T-cell (primary cell): ENCODE results near the gene LMNA. TPM values are rescaled to one million over a fixed set of nuclear protein-coding genes. Genes with fewer than 3 reads are reported as not detected.
A peak's percentile ranks its signal among the peaks of the same experiment; 100 is the strongest.
"Not testable (repeated sequence)": the region's sequence is repeated elsewhere in the genome, so short reads cannot be mapped to it uniquely, and the experiment has no call there.

Experiments used
- ATAC-seq, 4 experiments: fragments of 200-7000 bp in 3 of 4; fragments of 150-1000 bp in 1 of 4; cut with Tn5 transposase; replicated peaks in 1 of 4; 1 replicate in 3 of 4; 2 replicates in 1 of 4; pipeline ENCODE4 v1.10.0; 2021; ENCODE audit warnings: moderate library complexity in 3 of 4, mild to moderate bottlenecking in 2 of 4, moderate number of reproducible peaks in 1 of 4
- CTCF ChIA-PET, 2 donors: fragments of 300-600 bp; sonication (Branson Sonifier 250); formaldehyde crosslinking; loops; one replicate each; lab custom pipeline; 2022; ENCODE audit warnings: antibody characterized with exemption in 2 of 2; lab: Charles Lee
- POLR2A ChIA-PET, 2 donors: fragments of 300-600 bp; sonication (Branson Sonifier 250); formaldehyde crosslinking; loops; one replicate each; lab custom pipeline; 2022; ENCODE audit warnings: antibody characterized with exemption in 2 of 2; lab: Charles Lee
- DNase-seq, 35 experiments: peaks; one replicate each; pipeline versions ENCODE4 v3.0.0 to v3.0.0-alpha.2; 2013 to 2023
- H3K27ac ChIP-seq: one replicate; pipeline ENCODE4 v1.5.1; 2013; ENCODE audit warnings: low read length
- H3K27me3 ChIP-seq, 2 experiments: replicated peaks in 1 of 2; 1 replicate in 1 of 2; 2 replicates in 1 of 2; pipeline versions ENCODE4 v1.6.1 to v1.7.0; 2013; ENCODE audit warnings: low read length in 1 of 2, mixed read lengths in 1 of 2; ENCODE audit not compliant: control insufficient read depth in 2 of 2, insufficient read depth in 2 of 2; ENCODE audit errors: extremely low read depth in 1 of 2
- H3K36me3 ChIP-seq, 2 donors: 1 replicate in 1 of 2; 2 replicates in 1 of 2; pipeline versions ENCODE4 v1.6.1 to v1.7.0; 2013; ENCODE audit warnings: low read length in 1 of 2; ENCODE audit not compliant: control insufficient read depth in 2 of 2, insufficient read depth in 1 of 2; ENCODE audit errors: extremely low read depth in 1 of 2
- H3K4me1 ChIP-seq, 2 experiments: 1 replicate in 1 of 2; 2 replicates in 1 of 2; pipeline versions ENCODE4 v1.6.1 to v1.7.0; 2013; ENCODE audit warnings: low read length in 2 of 2, mixed read lengths in 1 of 2; ENCODE audit not compliant: insufficient read depth in 2 of 2, control insufficient read depth in 1 of 2; ENCODE audit errors: extremely low read depth in 1 of 2
- H3K4me3 ChIP-seq, 2 donors: 1 replicate in 1 of 2; 2 replicates in 1 of 2; pipeline versions ENCODE4 v1.5.1 to v1.7.0; 2013; ENCODE audit warnings: mild to moderate bottlenecking in 2 of 2, low read length in 1 of 2, moderate library complexity in 1 of 2; ENCODE audit not compliant: control insufficient read depth in 1 of 2; ENCODE audit errors: extremely low read depth in 1 of 2
- H3K9me3 ChIP-seq: 2 replicates; pipeline ENCODE4 v1.7.0; 2013
- H3K27ac Mint-ChIP-seq, 2 donors: one replicate each; pipeline ENCODE4 v1.8.0; 2020 to 2021; ENCODE audit warnings: mild to moderate bottlenecking in 2 of 2, mixed read lengths in 2 of 2
- H3K27me3 Mint-ChIP-seq, 2 donors: one replicate each; pipeline ENCODE4 v1.8.0; 2021 to 2022; ENCODE audit warnings: mixed read lengths in 2 of 2
- H3K36me3 Mint-ChIP-seq: one replicate; pipeline ENCODE4 v1.8.0; 2021; ENCODE audit warnings: mixed read lengths
- H3K4me1 Mint-ChIP-seq, 3 donors: one replicate each; pipeline ENCODE4 v1.8.0; 2020 to 2022; ENCODE audit warnings: mixed read lengths in 3 of 3, mild to moderate bottlenecking in 1 of 3
- H3K4me3 Mint-ChIP-seq, 3 donors: one replicate each; pipeline ENCODE4 v1.8.0; 2020 to 2022; ENCODE audit warnings: mild to moderate bottlenecking in 3 of 3, mixed read lengths in 3 of 3, moderate library complexity in 3 of 3
- H3K9me3 Mint-ChIP-seq, 3 donors: one replicate each; pipeline ENCODE4 v1.8.0; 2020 to 2022; ENCODE audit warnings: mixed read lengths in 3 of 3
- WGBS: methylation state at CpG from one replicate; pipeline ENCODE4 v1.1.5; 2013; ENCODE audit warnings: missing lambda C conversion rate; ENCODE audit not compliant: insufficient coverage; 5-methylcytosine and 5-hydroxymethylcytosine counted together
- total RNA-seq, 35 experiments: library from RNA in 6 of 35; stranded (reverse) in 6 of 35; fragments of 120-200 nt in 1 of 35; gene quantifications; one replicate each; pipeline versions ENCODE4 v1.2.1 to v1.2.4 and lab custom pipeline; 2013 to 2026

The LMNA gene
- total RNA-seq, 5 donors from 2014 or later (not counting 1 experiment from before 2014, with no cell fraction given): 40.3 to 970 (median 57.3) TPM

DNA sequence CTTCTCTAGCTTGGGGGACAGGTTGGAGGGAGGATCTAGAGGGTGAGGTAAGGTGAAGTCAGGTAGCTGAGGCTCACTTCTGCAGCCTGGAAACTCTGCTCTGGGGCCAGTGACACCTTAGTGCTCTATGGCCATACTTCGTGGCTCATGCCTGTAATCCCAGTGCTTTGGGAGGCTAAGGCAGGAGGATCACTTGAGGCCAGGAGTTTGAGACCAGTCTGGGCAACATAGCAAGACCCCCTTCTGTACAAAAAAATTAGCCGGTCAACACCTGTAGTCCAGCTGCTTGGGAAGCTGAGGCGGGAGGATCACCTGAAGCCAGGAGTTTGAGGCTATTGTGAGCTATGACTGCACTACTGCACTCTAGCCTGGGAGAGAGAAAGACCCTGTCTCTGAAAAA is 5.8 kb downstream of the LMNA start:
- H3K27me3 Mint-ChIP-seq: peaks cover 9 to 13% of the 10 kb centered on the region in 2 donors
- no peak for ATAC-seq
- H3K36me3 Mint-ChIP-seq: peaks cover 17% of the 10 kb centered on the region
- peak overlapping the region; percentile 39 to 58 for H3K27ac Mint-ChIP-seq
- POLR2A ChIA-PET: interaction anchor here in 1 of 2 donors (0.6 to 0.8 kb wide), 2 partner anchors 13 to 1961 kb away, joined by 3 to 5 read pairs; no protein-coding TSS in a partner anchor
- CTCF ChIA-PET: interaction anchor here in 1 of 2 donors (0.5 kb wide), 1 partner anchor 254 kb away, joined by 4 read pairs; no protein-coding TSS in a partner anchor
- no peak for DNase-seq
- peaks cover 0 to 56% of the 10 kb centered on the region in 2 experiments for H3K4me1 ChIP-seq
- 86% methylated on average over 3 of the region's 3 CpGs for WGBS
- peak overlapping the region in 1 of 3 donors; percentile 22 for H3K4me3 Mint-ChIP-seq
- H3K4me1 Mint-ChIP-seq: peaks cover 43 to 68% (median 59%) of the 10 kb centered on the region in 3 donors
- no peak overlapping the region for H3K4me3 ChIP-seq
- H3K9me3 ChIP-seq: no peaks in the 10 kb centered on the region
- H3K9me3 Mint-ChIP-seq: no peaks in the 10 kb centered on the region
- H3K27ac ChIP-seq: no peak overlapping the region
- no peaks in the 10 kb centered on the region for H3K36me3 ChIP-seq
- peaks cover 4 to 19% of the 10 kb centered on the region in 2 experiments for H3K27me3 ChIP-seq

DNA sequence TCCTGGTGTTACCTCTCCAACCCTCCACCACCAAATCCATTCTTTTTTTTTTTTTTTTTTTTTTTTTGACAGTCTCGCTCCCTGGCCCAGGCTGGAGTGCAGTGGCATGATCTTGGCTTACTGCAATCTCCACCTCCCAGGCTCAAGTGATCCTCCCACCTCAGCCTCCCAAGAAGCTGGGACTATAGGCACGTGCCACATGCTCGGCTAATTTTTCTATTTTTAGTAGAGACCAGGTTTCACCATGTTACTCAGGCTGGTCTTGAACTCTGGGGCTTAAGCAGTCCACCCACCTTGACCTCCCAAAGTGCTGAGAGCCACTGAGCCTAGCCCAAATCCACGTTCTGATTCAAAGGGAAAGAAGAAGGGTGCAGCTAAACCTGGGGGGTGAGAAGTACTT is 6.5 kb downstream of the LMNA start:
- 100% methylated on average over 1 of the region's 4 CpGs for WGBS
- H3K9me3 Mint-ChIP-seq, DNase-seq, ATAC-seq, H3K36me3 ChIP-seq, H3K4me3 Mint-ChIP-seq, H3K27ac ChIP-seq, CTCF ChIA-PET, H3K4me3 ChIP-seq, H3K9me3 ChIP-seq, H3K27ac Mint-ChIP-seq: not testable (repeated sequence)
- POLR2A ChIA-PET: interaction anchor here in 1 of 2 donors (0.6 to 0.8 kb wide), 2 partner anchors 14 to 1961 kb away, joined by 3 to 5 read pairs; no protein-coding TSS in a partner anchor
- Histone ChIP-seq H3K27me3 (peaks cover 3 to 12% of the 10 kb centered on the region in 2 experiments), H3K4me1 (peaks cover 0 to 55% of the 10 kb centered on the region in 2 experiments)
- H3K36me3 Mint-ChIP-seq: peaks cover 17% of the 10 kb centered on the region
- peaks cover 7 to 11% of the 10 kb centered on the region in 2 donors for H3K27me3 Mint-ChIP-seq
- peaks cover 43 to 68% (median 60%) of the 10 kb centered on the region in 3 donors for H3K4me1 Mint-ChIP-seq

DNA sequence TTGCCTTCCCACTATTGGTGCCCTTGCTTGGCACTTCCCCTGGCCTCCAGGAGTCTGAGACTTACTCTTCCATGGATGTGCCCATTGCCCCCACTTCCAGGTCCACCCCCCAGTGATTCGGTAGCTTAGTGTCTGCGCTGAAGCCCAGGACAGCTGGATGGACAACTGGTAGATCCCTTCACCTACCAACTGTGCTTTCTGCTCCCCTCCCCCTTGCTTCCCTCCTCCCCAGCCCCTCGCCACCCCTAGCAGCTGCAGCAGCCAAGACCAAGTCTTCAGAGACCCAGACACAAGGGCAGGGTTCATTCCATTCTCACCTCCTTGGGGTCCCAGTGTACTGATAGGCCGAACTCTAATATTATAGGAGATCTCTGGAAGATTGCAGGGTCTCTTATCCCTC is 6.9 kb downstream of the LMNA start:
- H3K4me3 ChIP-seq: no peak overlapping the region

GRCh38 chr1:156122086-156122485 is 7.6 kb downstream of the LMNA start:
- peak overlapping the region in 2 of 3 donors; percentile 3 to 31 for H3K4me3 Mint-ChIP-seq
- H3K27me3 Mint-ChIP-seq: peaks cover 0 to 4% of the 10 kb centered on the region in 2 donors
- ChIA-PET POLR2A (interaction anchor here in 1 of 2 donors (0.6 to 1.0 kb wide), 2 partner anchors 13 to 27 kb away, joined by 3 to 4 read pairs; no protein-coding TSS in a partner anchor), CTCF (interaction anchor here (0.5 to 2.0 kb wide), 6 partner anchors 10 to 220 kb away, joined by 3 to 11 read pairs (median 4); no protein-coding TSS in a partner anchor)
- no peak overlapping the region for H3K27ac ChIP-seq
- no peak overlapping the region for H3K4me3 ChIP-seq
- no peaks in the 10 kb centered on the region for H3K9me3 ChIP-seq
- peak overlapping the region in 1 of 2 donors; percentile 53 for H3K27ac Mint-ChIP-seq
- peaks cover 47 to 71% (median 63%) of the 10 kb centered on the region in 3 donors for H3K4me1 Mint-ChIP-seq
- DNase-seq (no peak), ATAC-seq (no peak)
- H3K27me3 ChIP-seq: peaks cover 3 to 6% of the 10 kb centered on the region in 2 experiments
- no peaks in the 10 kb centered on the region for H3K36me3 ChIP-seq
- H3K9me3 Mint-ChIP-seq: no peaks in the 10 kb centered on the region
- 100% methylated on average over 1 of the region's 4 CpGs for WGBS
- peaks cover 7 to 65% of the 10 kb centered on the region in 2 experiments for H3K4me1 ChIP-seq
- peaks cover 12% of the 10 kb centered on the region for H3K36me3 Mint-ChIP-seq

More for the DNA sequence above, 6.9 kb downstream of the LMNA start:
- Mint-ChIP-seq H3K27me3 (peaks cover 2 to 6% of the 10 kb centered on the region in 2 donors), H3K4me1 (peaks cover 43 to 68% (median 60%) of the 10 kb centered on the region in 3 donors), H3K4me3 (no peak overlapping the region), H3K36me3 (peaks cover 14% of the 10 kb centered on the region), H3K27ac (no peak overlapping the region), H3K9me3 (no peaks in the 10 kb centered on the region)
- Histone ChIP-seq H3K9me3 (no peaks in the 10 kb centered on the region), H3K36me3 (no peaks in the 10 kb centered on the region), H3K27ac (no peak overlapping the region), H3K4me1 (peaks cover 2 to 59% of the 10 kb centered on the region in 2 experiments), H3K27me3 (peaks cover 3 to 9% of the 10 kb centered on the region in 2 experiments)
- ChIA-PET CTCF (no interaction called here), POLR2A (no interaction called here)
- ATAC-seq: no peak
- WGBS: no CpG with 5 or more reads among the region's 4 CpGs
- no peak for DNase-seq

- Mint-ChIP-seq H3K27ac (peak overlapping the region; percentile 87 to 90), H3K4me3 (peak overlapping the region in 2 of 3 donors; percentile 31 to 45), H3K36me3 (peaks cover 12% of the 10 kb centered on the region), H3K9me3 (no peaks in the 10 kb centered on the region), H3K4me1 (peaks cover 53 to 78% (median 70%) of the 10 kb centered on the region in 3 donors), H3K27me3 (peaks cover 0 to 4% of the 10 kb centered on the region in 2 donors)
- POLR2A ChIA-PET: interaction anchor here (0.5 to 1.1 kb wide), 5 partner anchors 8 to 28 kb away, joined by 3 to 4 read pairs (median 3); partner anchors contain the start of gene LMNA (in 1 of the 2)
- DNase-seq (no peak), ATAC-seq (no peak)
- 78% methylated on average over 8 of the region's 14 CpGs for WGBS
- H3K4me3 ChIP-seq: no peak overlapping the region
- H3K36me3 ChIP-seq: no peaks in the 10 kb centered on the region
- H3K27ac ChIP-seq: peak overlapping the region; percentile 52
- no peaks in the 10 kb centered on the region for H3K9me3 ChIP-seq
- H3K4me1 ChIP-seq: peaks cover 13 to 71% of the 10 kb centered on the region in 2 experiments
- H3K27me3 ChIP-seq: peaks cover 3 to 6% of the 10 kb centered on the region in 2 experiments
- CTCF ChIA-PET: interaction anchor here (0.5 to 2.0 kb wide), 7 partner anchors 9 to 219 kb away, joined by 3 to 11 read pairs (median 4); no protein-coding TSS in a partner anchor
These were observed 8.2 kb downstream of the LMNA start for GRCh38 chr1:156122519-156123355.
